Caco-2 (cell line): ENCODE measurements around the gene SMIM33. TPM values are rescaled to one million over a fixed set of nuclear protein-coding genes. Genes with fewer than 3 reads are reported as not detected.

ENCODE experiments used
- BruUV-seq: library from RNA; stranded (reverse); fragments of 400-500 nt; replicated peaks from 2 replicates; lab custom pipeline; 2021; lab: Mats Ljungman, UMichigan
- CTCF ChIA-PET: fragments of 300-600 bp; sonication (Branson Sonifier 250); formaldehyde crosslinking; loops from one replicate; lab custom pipeline; 2022; ENCODE audit warnings: antibody characterized with exemption; lab: Charles Lee
- POLR2A ChIA-PET: fragments of 300-600 bp; sonication (Branson Sonifier 250); formaldehyde crosslinking; loops from one replicate; lab custom pipeline; 2022; ENCODE audit warnings: antibody characterized with exemption; lab: Charles Lee
- DNase-seq, 2 experiments: peaks; one replicate each; pipeline versions ENCODE4 v3.0.0 to v3.0.0-alpha.2; 2020 to 2022
- H3K27me3 ChIP-seq: replicated peaks from 2 replicates; pipeline ENCODE4 v1.6.0; 2011; ENCODE audit warnings: low read length; ENCODE audit not compliant: control insufficient read depth, insufficient read depth
- H3K36me3 ChIP-seq: 2 replicates; pipeline ENCODE4 v1.5.1; 2011; ENCODE audit warnings: low read length; ENCODE audit not compliant: control insufficient read depth, insufficient read depth
- H3K4me1 ChIP-seq: fragments of 250-450 bp; sonication (Bioruptor Pico); 2 replicates; pipeline ENCODE4 v1.5.1; 2020; ENCODE audit warnings: mild to moderate bottlenecking
- H3K4me3 ChIP-seq: 2 replicates; pipeline ENCODE4 v1.5.1; 2011; ENCODE audit warnings: low read depth, mild to moderate bottlenecking, control low read depth, low read length
- H3K9me3 ChIP-seq: fragments of 250-450 bp; sonication (Bioruptor Pico); 2 replicates; pipeline ENCODE4 v1.5.1; 2020; ENCODE audit warnings: mild to moderate bottlenecking, moderate library complexity
- H3K27ac Mint-ChIP-seq: one replicate; pipeline ENCODE4 v1.8.0; 2022; ENCODE audit warnings: mixed read lengths; ENCODE audit not compliant: unreplicated experiment
- H3K27me3 Mint-ChIP-seq: one replicate; pipeline ENCODE4 v1.8.0; 2022; ENCODE audit warnings: mixed read lengths; ENCODE audit not compliant: insufficient read depth, unreplicated experiment
- H3K36me3 Mint-ChIP-seq: one replicate; pipeline ENCODE4 v1.8.0; 2022; ENCODE audit warnings: mild to moderate bottlenecking, mixed read lengths; ENCODE audit not compliant: insufficient read depth, unreplicated experiment
- H3K4me1 Mint-ChIP-seq: one replicate; pipeline ENCODE4 v1.8.0; 2022; ENCODE audit warnings: low read depth, mixed read lengths; ENCODE audit not compliant: unreplicated experiment
- H3K4me3 Mint-ChIP-seq: one replicate; pipeline ENCODE4 v1.8.0; 2022; ENCODE audit warnings: mild to moderate bottlenecking, moderate library complexity, mixed read lengths; ENCODE audit not compliant: unreplicated experiment
- H3K9me3 Mint-ChIP-seq: one replicate; pipeline ENCODE4 v1.8.0; 2022; ENCODE audit warnings: mixed read lengths; ENCODE audit not compliant: unreplicated experiment
- intact Hi-C: fragments of 100-400 bp; cut with micrococcal nuclease; formaldehyde crosslinking; loops from one replicate; pipeline ENCODE4 v1.10.0; 2022; ENCODE audit not compliant: unreplicated experiment
- total RNA-seq: library from RNA; stranded (reverse); gene quantifications from 2 replicates; pipeline ENCODE4 v1.2.3, GENCODE V29; 2022
- TF ChIP-seq, protein P1 (sequence below), 2 experiments: fragments of 200-600 bp in 1 of 2; IDR thresholded peaks; 1 replicate in 1 of 2; 2 replicates in 1 of 2; pipeline versions ENCODE4 v1.5.1 to v1.8.0; 2011 to 2022; ENCODE audit warnings: antibody characterized with exemption in 1 of 2, control low read depth in 1 of 2, inconsistent platforms in 1 of 2, low read depth in 1 of 2, low read length in 1 of 2, mild to moderate bottlenecking in 1 of 2, moderate library complexity in 1 of 2; ENCODE audit not compliant: insufficient read depth in 1 of 2, severe bottlenecking in 1 of 2, unreplicated experiment in 1 of 2

The SMIM33 gene
- total RNA-seq, 1 experiment from 2014 or later, result not detected

DNA sequence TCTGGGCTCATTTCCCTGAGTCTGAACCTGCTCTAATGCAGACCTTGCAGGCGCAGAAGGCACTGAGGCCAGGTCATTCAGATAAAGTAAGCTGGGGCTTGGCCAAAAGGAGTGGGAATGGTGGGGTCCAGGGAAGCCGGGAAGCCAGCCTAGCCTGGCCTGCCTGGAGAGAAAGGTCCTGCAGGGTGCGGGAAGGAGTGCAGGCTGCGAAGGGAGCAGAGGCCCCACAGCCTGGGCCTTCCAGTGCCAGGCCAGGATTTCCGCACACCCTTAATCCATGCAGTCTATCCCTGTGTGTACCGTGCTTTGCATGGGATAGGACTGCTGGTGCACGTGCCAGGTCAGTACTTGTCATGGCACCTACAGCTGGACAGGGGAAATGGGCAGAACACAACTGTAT, 15.4 kb downstream of the SMIM33 start:
- BruUV-seq, result no TSS peak
- TF ChIP-seq, protein P1, sequence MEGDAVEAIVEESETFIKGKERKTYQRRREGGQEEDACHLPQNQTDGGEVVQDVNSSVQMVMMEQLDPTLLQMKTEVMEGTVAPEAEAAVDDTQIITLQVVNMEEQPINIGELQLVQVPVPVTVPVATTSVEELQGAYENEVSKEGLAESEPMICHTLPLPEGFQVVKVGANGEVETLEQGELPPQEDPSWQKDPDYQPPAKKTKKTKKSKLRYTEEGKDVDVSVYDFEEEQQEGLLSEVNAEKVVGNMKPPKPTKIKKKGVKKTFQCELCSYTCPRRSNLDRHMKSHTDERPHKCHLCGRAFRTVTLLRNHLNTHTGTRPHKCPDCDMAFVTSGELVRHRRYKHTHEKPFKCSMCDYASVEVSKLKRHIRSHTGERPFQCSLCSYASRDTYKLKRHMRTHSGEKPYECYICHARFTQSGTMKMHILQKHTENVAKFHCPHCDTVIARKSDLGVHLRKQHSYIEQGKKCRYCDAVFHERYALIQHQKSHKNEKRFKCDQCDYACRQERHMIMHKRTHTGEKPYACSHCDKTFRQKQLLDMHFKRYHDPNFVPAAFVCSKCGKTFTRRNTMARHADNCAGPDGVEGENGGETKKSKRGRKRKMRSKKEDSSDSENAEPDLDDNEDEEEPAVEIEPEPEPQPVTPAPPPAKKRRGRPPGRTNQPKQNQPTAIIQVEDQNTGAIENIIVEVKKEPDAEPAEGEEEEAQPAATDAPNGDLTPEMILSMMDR (IDR thresholded peaks at IDR 0.05; ENCODE audit: insufficient read depth in 1 of 2, low read depth in 1 of 2, low read length in 1 of 2, severe bottlenecking in 1 of 2, unreplicated experiment in 1 of 2), result no peak
- Mint-ChIP-seq H3K27me3 (no peaks in the 10 kb centered on the region), H3K4me1 (no peaks in the 10 kb centered on the region), H3K9me3 (no peaks in the 10 kb centered on the region), H3K27ac (no peak overlapping the region), H3K36me3 (no peaks in the 10 kb centered on the region), H3K4me3 (no peak overlapping the region)
- no peak for DNase-seq
- Histone ChIP-seq H3K4me1 (no peaks in the 10 kb centered on the region), H3K9me3 (no peaks in the 10 kb centered on the region), H3K27me3 (no peaks in the 10 kb centered on the region), H3K4me3 (no peak overlapping the region), H3K36me3 (no peaks in the 10 kb centered on the region)
- ChIA-PET POLR2A (no interaction called here), CTCF (no interaction called here)
- intact Hi-C loops, result no loop called here

DNA sequence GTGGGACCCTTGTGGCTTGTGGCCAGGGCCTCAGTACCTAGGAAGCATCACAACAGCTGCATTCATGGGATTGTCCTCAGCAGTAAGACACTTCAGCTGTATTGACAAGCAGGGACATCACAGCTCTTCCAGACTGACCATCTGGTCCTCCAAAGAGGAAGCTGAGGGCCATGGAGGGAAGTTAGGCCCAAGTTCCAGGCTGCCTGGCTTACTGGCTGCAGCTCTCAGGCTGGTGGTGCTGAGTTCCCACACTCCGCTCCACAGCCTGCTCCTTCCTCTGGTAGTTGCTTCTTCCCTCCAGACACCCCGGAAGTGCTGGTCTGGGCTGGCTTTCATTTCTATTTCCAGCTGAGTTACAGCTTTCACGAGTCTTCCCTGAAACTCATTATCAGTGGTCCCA, 17.5 kb downstream of the SMIM33 start:
- ChIA-PET POLR2A (interaction anchor here (0.6 kb wide), 1 partner anchor 49 kb away, joined by 4 read pairs; the partner anchor contains the start of gene DNAJC18), CTCF (no interaction called here)
- Mint-ChIP-seq H3K36me3 (no peaks in the 10 kb centered on the region), H3K9me3 (no peaks in the 10 kb centered on the region), H3K27me3 (no peaks in the 10 kb centered on the region), H3K4me1 (peaks cover 8% of the 10 kb centered on the region), H3K27ac (no peak overlapping the region), H3K4me3 (no peak overlapping the region)
- no peak for DNase-seq
- Histone ChIP-seq H3K4me3 (no peak overlapping the region), H3K9me3 (no peaks in the 10 kb centered on the region), H3K4me1 (peaks cover 9% of the 10 kb centered on the region), H3K36me3 (no peaks in the 10 kb centered on the region), H3K27me3 (no peaks in the 10 kb centered on the region)
- intact Hi-C loops, result no loop called here
- BruUV-seq, result no TSS peak
- TF ChIP-seq, protein P1 (IDR thresholded peaks at IDR 0.05; ENCODE audit: insufficient read depth in 1 of 2, low read depth in 1 of 2, low read length in 1 of 2, severe bottlenecking in 1 of 2, unreplicated experiment in 1 of 2), result no peak

DNA sequence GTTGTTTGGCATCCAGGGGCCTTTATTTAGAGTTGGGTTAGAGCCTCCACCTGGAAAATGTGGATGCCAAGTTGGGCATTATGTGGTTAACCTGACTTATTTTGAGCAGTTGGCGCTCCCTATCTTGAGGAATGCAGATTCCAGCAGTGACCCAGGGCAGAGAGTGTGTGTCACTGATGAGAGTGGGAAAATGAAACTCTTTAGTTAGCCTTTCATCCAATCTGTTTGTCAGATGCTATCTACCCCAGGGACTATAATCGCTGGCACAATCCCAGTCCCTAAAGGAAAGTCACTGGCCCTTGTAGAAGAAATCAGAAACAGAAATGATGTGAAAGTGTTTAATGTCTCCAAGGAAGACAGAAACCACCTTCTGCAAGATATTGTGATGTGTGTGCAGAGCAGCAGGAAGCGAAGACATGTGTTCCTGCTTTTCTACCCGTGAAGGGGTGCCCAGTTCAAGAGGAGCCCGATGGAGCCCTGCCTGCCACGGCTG, 21.9 kb downstream of the SMIM33 start:
- Mint-ChIP-seq H3K9me3 (no peaks in the 10 kb centered on the region), H3K36me3 (no peaks in the 10 kb centered on the region), H3K4me3 (peak overlapping the region; percentile 24), H3K27me3 (no peaks in the 10 kb centered on the region), H3K27ac (no peak overlapping the region), H3K4me1 (peaks cover 13% of the 10 kb centered on the region)
- Histone ChIP-seq H3K36me3 (no peaks in the 10 kb centered on the region), H3K27me3 (no peaks in the 10 kb centered on the region), H3K9me3 (no peaks in the 10 kb centered on the region), H3K4me3 (no peak overlapping the region), H3K4me1 (peaks cover 30% of the 10 kb centered on the region)
- TF ChIP-seq, protein P1 (IDR thresholded peaks at IDR 0.05; ENCODE audit: insufficient read depth in 1 of 2, low read depth in 1 of 2, low read length in 1 of 2, severe bottlenecking in 1 of 2, unreplicated experiment in 1 of 2), result no peak
- DNase-seq, result peak; percentile 29 to 67
- no TSS peak for BruUV-seq
- CTCF ChIA-PET, result interaction anchor here (0.8 kb wide), 1 partner anchor 21 kb away, joined by 3 read pairs; no protein-coding TSS in a partner anchor
- POLR2A ChIA-PET, result no interaction called here
- intact Hi-C loops, result no loop called here
